ENCODE measurements around the gene LSR. TPM values are rescaled to one million over a fixed set of nuclear protein-coding genes. Genes with fewer than 3 reads are reported as not detected.
A peak's percentile ranks its signal among the peaks of the same experiment; 100 is the strongest.

The LSR gene
- total and polyA plus RNA-seq, 2 experiments from 2014 or later = 40.1 to 91.9 TPM

- TF ChIP-seq CTCF (IDR thresholded peaks at IDR 0.05; ENCODE audit: low read depth, low read length) = no peak
- no peaks in the 10 kb centered on the region for H3K27me3 ChIP-seq
- H3K4me1 ChIP-seq (ENCODE audit: low read depth) = no peaks in the 10 kb centered on the region
- DNase-seq (ENCODE audit: low read depth in 1 of 2, low spot score in 1 of 2) = no peak
- H3K9me3 ChIP-seq (ENCODE audit: low read depth) = no peaks in the 10 kb centered on the region
- H3K36me3 ChIP-seq = no peaks in the 10 kb centered on the region
- no peak overlapping the region for H3K4me3 ChIP-seq
- H3K27ac ChIP-seq = no peak overlapping the region
These were observed 46.3 kb downstream of the LSR start for GRCh38 chr19:35294859-35295791.

- TF ChIP-seq CTCF (IDR thresholded peaks at IDR 0.05; ENCODE audit: low read depth, low read length) = no peak
- H3K27me3 ChIP-seq = no peaks in the 10 kb centered on the region
- peak in 1 of 2 donors; percentile 43 for DNase-seq (ENCODE audit: low read depth in 1 of 2, low spot score in 1 of 2)
These were observed 47.1 kb downstream of the LSR start for GRCh38 chr19:35295792-35296462.

GRCh38 chr19:35296644-35297514, 48.1 kb downstream of the LSR start:
- DNase-seq (ENCODE audit: low read depth in 1 of 2, low spot score in 1 of 2) = no peak
- Histone ChIP-seq H3K9me3 (ENCODE audit: low read depth) (no peaks in the 10 kb centered on the region), H3K27ac (no peak overlapping the region), H3K4me3 (no peak overlapping the region), H3K4me1 (ENCODE audit: low read depth) (no peaks in the 10 kb centered on the region), H3K27me3 (no peaks in the 10 kb centered on the region), H3K36me3 (no peaks in the 10 kb centered on the region)
- TF ChIP-seq CTCF (IDR thresholded peaks at IDR 0.05; ENCODE audit: low read depth, low read length) = no peak

More at GRCh38 chr19:35295792-35296462, 47.1 kb downstream of the LSR start:
- Histone ChIP-seq H3K4me3 (no peak overlapping the region), H3K9me3 (ENCODE audit: low read depth) (no peaks in the 10 kb centered on the region), H3K27ac (no peak overlapping the region), H3K36me3 (no peaks in the 10 kb centered on the region), H3K4me1 (ENCODE audit: low read depth) (no peaks in the 10 kb centered on the region)

GRCh38 chr19:35297515-35297848, 48.7 kb downstream of the LSR start:
- Histone ChIP-seq H3K4me3 (no peak overlapping the region), H3K27me3 (no peaks in the 10 kb centered on the region), H3K36me3 (no peaks in the 10 kb centered on the region), H3K9me3 (ENCODE audit: low read depth) (no peaks in the 10 kb centered on the region), H3K27ac (no peak overlapping the region), H3K4me1 (ENCODE audit: low read depth) (no peaks in the 10 kb centered on the region)
- no peak for DNase-seq (ENCODE audit: low read depth in 1 of 2, low spot score in 1 of 2)
- no peak for TF ChIP-seq CTCF (IDR thresholded peaks at IDR 0.05; ENCODE audit: low read depth, low read length)

- H3K9me3 ChIP-seq (ENCODE audit: low read depth) = no peaks in the 10 kb centered on the region
- H3K36me3 ChIP-seq = no peaks in the 10 kb centered on the region
- no peak overlapping the region for H3K27ac ChIP-seq
- no peak overlapping the region for H3K4me3 ChIP-seq
- no peaks in the 10 kb centered on the region for H3K4me1 ChIP-seq (ENCODE audit: low read depth)
- no peaks in the 10 kb centered on the region for H3K27me3 ChIP-seq
- TF ChIP-seq CTCF (IDR thresholded peaks at IDR 0.05; ENCODE audit: low read depth, low read length) = no peak
- DNase-seq (ENCODE audit: low read depth in 1 of 2, low spot score in 1 of 2) = no peak
These were observed 49.1 kb downstream of the LSR start for GRCh38 chr19:35297922-35298321.

Data from cardiac muscle cell (in vitro differentiated cells and primary cell).